ENCODE data around the gene PCGF5. TPM values are rescaled to one million over a fixed set of nuclear protein-coding genes. Genes with fewer than 3 reads are reported as not detected.
"Not testable (repeated sequence)": the region's sequence is repeated elsewhere in the genome, so short reads cannot be mapped to it uniquely, and the experiment has no call there.

The PCGF5 gene
- polyA plus RNA-seq, 1 experiment: 13.8 TPM

DNA sequence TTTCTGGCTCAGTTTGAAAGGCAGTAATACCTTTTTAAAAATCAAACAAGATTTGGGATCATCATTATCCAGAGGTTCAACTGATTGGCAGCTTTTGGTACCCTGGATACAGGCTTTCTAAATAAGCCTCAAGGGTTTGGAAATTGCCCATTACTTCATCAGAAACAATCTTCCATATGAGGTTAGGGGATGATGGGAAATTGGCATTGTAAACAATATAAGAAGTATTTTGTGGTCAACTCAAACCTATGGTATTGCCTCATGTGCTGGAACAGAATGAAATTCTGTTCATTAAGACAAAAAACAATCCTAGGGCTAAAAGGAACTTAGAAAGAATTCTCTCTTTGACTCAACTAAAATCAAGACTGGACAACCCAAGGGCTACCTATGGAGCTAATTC is 97.1 kb downstream of the PCGF5 start:
- POLR2A ChIA-PET: no interaction called here
- CTCF ChIA-PET: interaction anchor here (13.6 kb wide), 1 partner anchor 18 kb away, joined by 110 read pairs; no protein-coding TSS in a partner anchor
- no peak overlapping the region for H3K27ac ChIP-seq (ENCODE audit: low read depth, low read length)
- no peak for DNase-seq (ENCODE audit: low read depth, low spot score)
- TF ChIP-seq CTCF (IDR thresholded peaks at IDR 0.05; ENCODE audit: low read depth, low read length): no peak
- no peaks in the 10 kb centered on the region for H3K9me3 ChIP-seq (ENCODE audit: control insufficient read depth, insufficient read depth, low read length)
- H3K4me3 ChIP-seq (ENCODE audit: low read depth, low read length): no peak overlapping the region
- H3K27me3 ChIP-seq (ENCODE audit: control insufficient read depth, insufficient read depth, low read length): no peaks in the 10 kb centered on the region

- Histone ChIP-seq H3K4me3 (ENCODE audit: low read depth, low read length) (no peak overlapping the region), H3K27me3 (ENCODE audit: control insufficient read depth, insufficient read depth, low read length) (no peaks in the 10 kb centered on the region), H3K27ac (ENCODE audit: low read depth, low read length) (no peak overlapping the region), H3K9me3 (ENCODE audit: control insufficient read depth, insufficient read depth, low read length) (peaks cover 7% of the 10 kb centered on the region; the same call in 1 of the 2 replicates)
- no peak for DNase-seq (ENCODE audit: low read depth, low spot score)
- ChIA-PET POLR2A (no interaction called here), CTCF (interaction anchor here (13.6 kb wide), 1 partner anchor 20 kb away, joined by 110 read pairs; no protein-coding TSS in a partner anchor)
- no peak for TF ChIP-seq CTCF (IDR thresholded peaks at IDR 0.05; ENCODE audit: low read depth, low read length)
Measured at GRCh38 chr10:91319336-91319735, 98.9 kb downstream of the PCGF5 start.

DNA sequence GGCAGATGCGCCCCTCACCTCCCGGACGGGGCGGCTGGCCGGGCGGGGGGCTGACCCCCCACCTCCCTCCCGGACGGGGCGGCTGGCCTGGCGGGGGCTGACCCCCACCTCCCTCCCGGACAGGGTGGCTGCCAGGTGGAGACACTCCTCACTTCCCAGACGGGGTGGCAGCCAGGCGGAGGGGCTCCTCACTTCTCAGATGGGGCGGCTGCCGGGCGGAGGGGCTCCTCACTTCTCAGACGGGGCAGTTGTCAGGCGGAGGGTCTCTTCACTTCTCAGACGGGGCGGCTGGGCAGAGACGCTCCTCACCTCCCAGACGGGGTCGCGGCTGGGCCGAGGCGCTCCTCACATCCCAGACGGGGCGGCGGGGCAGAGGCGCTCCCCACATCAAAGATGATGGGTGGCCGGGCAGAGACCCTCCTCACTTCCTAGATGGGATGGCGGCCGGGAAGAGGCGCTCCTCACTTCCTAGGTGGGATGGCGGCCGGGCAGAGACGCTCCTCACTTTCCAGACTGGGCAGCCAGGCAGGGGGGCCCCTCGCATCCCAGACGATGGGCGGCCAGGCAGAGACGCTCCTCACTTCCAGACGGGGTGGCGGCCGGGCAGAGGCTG is 102.9 kb downstream of the PCGF5 start:
- H3K27me3 ChIP-seq (ENCODE audit: control insufficient read depth, insufficient read depth, low read length); H3K27ac ChIP-seq (ENCODE audit: low read depth, low read length); H3K4me3 ChIP-seq (ENCODE audit: low read depth, low read length); H3K9me3 ChIP-seq (ENCODE audit: control insufficient read depth, insufficient read depth, low read length); POLR2A ChIA-PET; CTCF ChIA-PET; DNase-seq (ENCODE audit: low read depth, low spot score): not testable (repeated sequence)

DNA sequence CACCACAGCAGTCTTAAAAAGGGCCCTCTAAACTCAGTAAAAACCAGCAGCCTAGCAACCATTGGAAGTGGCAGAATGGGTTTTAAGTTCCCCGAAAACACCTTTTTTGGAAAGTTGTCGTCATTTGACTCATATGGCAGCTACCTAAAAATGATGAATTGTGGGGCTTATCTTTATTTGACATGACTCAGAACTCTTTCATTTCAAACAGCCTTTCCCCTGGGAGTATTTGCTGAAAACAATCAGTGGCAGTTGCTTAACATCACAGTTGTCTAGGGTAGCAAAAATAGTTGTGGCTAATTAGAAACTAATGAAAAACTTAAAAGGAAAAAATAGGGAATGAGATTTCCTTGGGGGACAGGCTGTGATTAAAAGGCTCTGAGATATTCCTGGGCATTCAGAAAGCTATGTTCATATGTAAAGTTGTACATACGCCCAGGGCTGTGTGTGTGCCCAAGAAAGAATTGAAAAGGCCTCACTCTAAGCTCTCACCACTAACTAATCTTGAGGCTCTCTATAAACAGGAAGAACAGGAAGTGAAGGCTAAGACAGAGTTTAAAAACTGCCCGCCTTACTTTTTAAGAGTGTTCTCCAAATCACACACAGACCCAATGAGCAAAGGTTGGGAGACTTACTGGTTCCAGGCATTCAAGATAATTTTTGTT is 108.0 kb downstream of the PCGF5 start:
- POLR2A ChIA-PET: no interaction called here
- no peak for TF ChIP-seq CTCF (IDR thresholded peaks at IDR 0.05; ENCODE audit: low read depth, low read length)
- Histone ChIP-seq H3K27me3 (ENCODE audit: control insufficient read depth, insufficient read depth, low read length) (no peaks in the 10 kb centered on the region), H3K4me3 (ENCODE audit: low read depth, low read length) (no peak overlapping the region), H3K9me3 (ENCODE audit: control insufficient read depth, insufficient read depth, low read length) (peaks cover 6% of the 10 kb centered on the region; the same call in 1 of the 2 replicates), H3K27ac (ENCODE audit: low read depth, low read length) (no peak overlapping the region)
- CTCF ChIA-PET: interaction anchor here (0.6 kb wide), 1 partner anchor 59 kb away, joined by 3 read pairs; no protein-coding TSS in a partner anchor
- no peak for DNase-seq (ENCODE audit: low read depth, low spot score)

Other genes with a start within 250 kb of the PCGF5 start
- 8.5 and 13.0 TPM in 2 replicates for gene HECTD2, start 189.7 kb downstream of the PCGF5 start, polyA plus RNA-seq (2011; rRNA removed)